ENCODE results near the gene DRAXIN.

DNA sequence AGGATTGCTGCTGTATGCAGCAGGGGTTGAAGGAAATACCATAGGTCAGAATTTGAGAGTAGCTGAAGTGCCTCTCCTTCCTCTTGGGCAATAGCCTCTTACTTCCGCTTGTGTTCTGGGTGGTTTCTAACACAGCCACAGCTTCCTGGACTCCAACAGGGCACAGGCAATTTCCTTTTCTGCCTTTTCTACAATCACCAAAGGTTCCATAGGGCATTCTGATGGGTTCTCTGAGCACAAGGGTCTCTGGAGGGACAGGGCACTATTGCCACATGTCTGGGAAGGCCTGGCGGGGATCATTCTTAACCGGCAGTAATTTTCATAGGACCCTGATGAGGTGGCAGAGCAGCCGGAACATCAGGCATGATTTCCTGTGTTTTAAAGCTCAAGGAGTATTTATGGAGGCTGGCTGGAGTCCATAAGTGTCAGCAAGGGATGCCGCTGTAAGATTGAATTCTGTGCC is 39.0 kb downstream of the DRAXIN start:
- TF ChIP-seq POLR2A (IDR thresholded peaks at IDR 0.05; ENCODE audit: low read depth, low read length), result no peak
- no peak for TF ChIP-seq POLR2AphosphoS5 (IDR thresholded peaks at IDR 0.05; ENCODE audit: low read depth, low read length)
- no peak for TF ChIP-seq POU2F2 (IDR thresholded peaks at IDR 0.05; ENCODE audit: low read depth, low read length)
- TF ChIP-seq TAF1 (IDR thresholded peaks at IDR 0.05; ENCODE audit: low read depth, low read length), result no peak
